SJSA1 (cell line): ENCODE results near the gene CD28. TPM values are rescaled to one million over a fixed set of nuclear protein-coding genes. Genes with fewer than 3 reads are reported as not detected.
A peak's percentile ranks its signal among the peaks of the same experiment; 100 is the strongest.
"Not testable (repeated sequence)": the region's sequence is repeated elsewhere in the genome, so short reads cannot be mapped to it uniquely, and the experiment has no call there.

ENCODE experiments used
- DNase-seq, 2 experiments: peaks; one replicate each; pipeline ENCODE4 v3.0.0-alpha.2; 2015 to 2020; ENCODE audit warnings: low spot score in 2 of 2, low read depth in 1 of 2
- H3K27ac ChIP-seq: fragments of 250-450 bp; sonication (Bioruptor Pico); 2 replicates; pipeline ENCODE4 v1.5.1; 2020; ENCODE audit warnings: mild to moderate bottlenecking, moderate library complexity
- H3K27me3 ChIP-seq: fragments of 250-450 bp; sonication (Bioruptor Pico); replicated peaks from 2 replicates; pipeline ENCODE4 v1.5.1; 2020; ENCODE audit warnings: mild to moderate bottlenecking, moderate library complexity
- H3K36me3 ChIP-seq: fragments of 250-450 bp; sonication (Bioruptor Pico); 2 replicates; pipeline ENCODE4 v1.5.1; 2020; ENCODE audit warnings: mild to moderate bottlenecking
- H3K4me1 ChIP-seq: fragments of 250-450 bp; sonication (Bioruptor Pico); replicated peaks from 2 replicates; pipeline ENCODE4 v1.6.1; 2021; ENCODE audit warnings: mild to moderate bottlenecking
- H3K4me3 ChIP-seq: fragments of 250-450 bp; sonication (Bioruptor Pico); 2 replicates; pipeline ENCODE4 v1.5.1; 2020; ENCODE audit warnings: mild to moderate bottlenecking
- H3K9me3 ChIP-seq: fragments of 250-450 bp; sonication (Bioruptor Pico); replicated peaks from 2 replicates; pipeline ENCODE4 v1.5.1; 2020; ENCODE audit warnings: mild to moderate bottlenecking
- total RNA-seq: library from RNA; depleted of rRNA; stranded (reverse); fragments of >200 nt; shearing (Covaris generic); gene quantifications from 2 replicates; pipeline ENCODE4 v1.2.3, GENCODE V29; 2014; rRNA removed

The CD28 gene
- total RNA-seq, 1 experiment from 2014 or later, result not detected

DNA sequence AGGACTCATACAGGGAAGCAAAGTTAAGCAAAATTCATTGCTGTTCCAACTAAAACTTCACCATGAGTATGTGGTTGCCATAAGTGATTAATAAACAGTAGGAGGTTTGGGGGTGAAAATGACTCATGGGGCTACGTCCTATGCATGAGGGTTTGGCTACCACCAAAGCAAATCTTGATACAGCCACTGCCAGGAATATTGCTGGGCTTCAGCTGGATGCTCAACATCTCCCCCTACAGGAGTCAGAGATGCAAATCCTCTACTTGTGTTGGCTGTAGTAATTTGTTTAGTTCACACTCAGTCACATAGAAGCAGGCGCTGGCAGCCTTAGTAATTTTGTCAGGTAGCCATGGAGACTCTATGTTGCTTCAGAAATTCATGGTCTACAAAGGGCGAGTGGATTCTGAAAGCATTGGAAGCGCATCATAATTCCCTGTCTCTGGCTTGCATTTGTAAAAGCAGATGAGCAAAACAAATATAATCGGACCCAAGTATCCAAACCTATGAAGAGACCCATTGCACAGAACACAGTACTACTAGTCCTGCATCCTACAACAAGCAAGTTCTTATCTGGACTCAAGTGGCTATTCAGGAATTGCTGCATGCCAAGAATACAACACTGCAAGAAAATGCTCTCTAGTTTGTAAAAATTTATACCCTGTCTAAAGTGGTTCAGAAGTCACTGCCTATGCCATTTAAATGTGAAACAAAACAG is 76.0 kb downstream of the CD28 start:
- Histone ChIP-seq H3K36me3 (no peaks in the 10 kb centered on the region), H3K27me3 (no peaks in the 10 kb centered on the region), H3K27ac (peak overlapping the region; percentile 52), H3K4me1 (peaks cover 22% of the 10 kb centered on the region), H3K4me3 (no peak overlapping the region), H3K9me3 (no peaks in the 10 kb centered on the region)
- peak in 1 of 2 experiments; percentile 34 for DNase-seq

DNA sequence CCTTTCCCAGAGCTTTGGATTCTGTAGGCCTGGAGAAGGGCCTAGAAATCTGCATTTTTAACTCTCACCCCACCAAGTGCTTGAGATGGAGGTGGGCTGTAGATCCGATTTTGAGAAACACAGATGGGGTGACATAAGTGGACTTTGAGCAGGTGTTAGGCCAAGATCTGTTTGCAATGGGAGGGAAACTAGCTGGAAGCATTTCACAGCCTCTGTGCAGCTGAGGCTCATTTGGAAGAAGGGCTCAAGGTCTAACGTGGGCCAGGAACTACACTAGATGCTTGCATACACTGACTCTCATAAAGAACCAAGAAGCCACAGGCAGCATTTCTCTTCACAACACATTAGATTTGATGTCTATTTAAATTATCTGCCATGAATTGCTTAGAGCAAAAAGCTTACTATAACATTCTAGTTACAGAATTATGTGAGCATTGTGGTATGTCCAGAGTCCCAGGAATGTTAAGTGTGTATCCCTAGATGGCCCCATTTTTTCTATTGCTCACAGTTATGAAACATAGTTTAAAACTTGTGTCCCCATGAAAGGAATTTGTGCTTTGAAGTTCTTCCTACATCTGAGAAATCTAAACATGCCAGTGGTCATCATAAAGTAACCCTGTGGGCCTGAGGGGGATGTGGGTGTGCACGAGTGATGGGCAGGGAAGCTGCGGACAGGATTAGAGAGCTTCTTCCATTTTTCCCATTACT is 77.2 kb downstream of the CD28 start:
- H3K9me3 ChIP-seq, result no peaks in the 10 kb centered on the region
- H3K27ac ChIP-seq, result peak overlapping the region; percentile 72
- no peak overlapping the region for H3K4me3 ChIP-seq
- peaks cover 22% of the 10 kb centered on the region for H3K4me1 ChIP-seq
- no peaks in the 10 kb centered on the region for H3K27me3 ChIP-seq
- no peaks in the 10 kb centered on the region for H3K36me3 ChIP-seq
- peak; percentile 67 to 82 for DNase-seq

DNA sequence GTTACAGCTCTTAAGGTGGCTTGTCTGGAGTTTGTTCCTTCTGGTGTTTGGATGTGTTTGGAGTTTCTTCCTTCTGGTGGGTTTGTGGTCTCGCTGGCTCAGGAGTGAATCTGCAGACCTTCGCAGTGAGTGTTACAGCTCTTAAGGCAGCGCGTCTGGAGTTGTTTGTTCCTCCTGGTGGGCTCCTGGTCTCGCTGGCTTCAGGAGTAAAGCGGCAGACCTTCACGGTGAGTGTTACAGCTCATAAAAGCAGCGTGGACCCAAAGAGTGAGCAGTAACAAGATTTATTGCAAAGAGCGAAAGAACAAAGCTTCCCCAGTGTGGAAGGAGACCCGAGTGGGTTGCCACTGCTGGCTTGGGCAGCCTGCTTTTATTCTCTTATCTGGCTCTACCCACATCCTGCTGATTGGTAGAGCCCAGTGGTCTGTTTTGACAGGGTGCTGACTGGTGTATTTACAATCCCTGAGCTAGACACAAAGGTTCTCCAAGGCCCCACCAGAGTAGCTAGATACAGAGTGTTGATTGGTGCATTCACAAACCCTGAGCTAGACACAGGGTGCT is 78.4 kb downstream of the CD28 start:
- not testable (repeated sequence) for H3K27ac ChIP-seq, H3K27me3 ChIP-seq, H3K36me3 ChIP-seq, DNase-seq, H3K4me3 ChIP-seq, H3K9me3 ChIP-seq
- peaks cover 22% of the 10 kb centered on the region for H3K4me1 ChIP-seq

DNA sequence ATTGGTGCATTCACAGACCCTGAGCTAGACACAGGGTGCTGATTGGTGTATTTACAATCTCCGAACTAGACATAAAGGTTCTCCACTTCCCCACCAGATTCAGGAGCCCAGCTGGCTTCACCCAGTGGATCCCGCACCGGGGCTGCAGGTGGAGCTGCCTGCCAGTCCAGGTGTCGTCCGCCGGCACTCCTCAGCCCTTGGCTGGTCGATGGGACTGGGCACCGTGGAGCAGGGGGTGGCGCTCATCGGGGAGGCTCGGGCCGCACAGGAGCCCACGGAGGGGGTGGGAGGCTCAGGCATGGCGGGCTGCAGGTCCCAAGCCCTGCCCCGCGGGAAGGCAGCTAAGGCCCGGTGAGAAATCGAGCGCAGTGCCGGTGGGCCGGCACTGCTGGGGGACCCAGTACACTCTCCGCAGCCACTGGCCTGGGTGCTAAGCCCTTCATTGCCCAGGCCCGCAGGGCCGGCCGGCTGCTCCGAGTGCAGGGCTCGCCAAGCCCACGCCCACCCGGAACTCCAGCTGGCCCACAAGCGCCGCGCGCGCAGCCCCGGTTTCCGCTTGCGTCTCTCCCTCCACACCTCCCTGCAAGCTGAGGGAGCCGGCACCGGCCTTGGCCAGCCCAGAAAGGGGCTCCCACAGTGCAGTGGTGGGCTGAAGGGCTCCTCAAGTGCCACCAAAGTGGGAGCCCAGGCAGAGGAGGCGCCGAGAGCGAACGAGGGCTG is 79.1 kb downstream of the CD28 start:
- H3K4me1 ChIP-seq, result peaks cover 22% of the 10 kb centered on the region
- not testable (repeated sequence) for H3K36me3 ChIP-seq, H3K9me3 ChIP-seq, H3K27ac ChIP-seq, DNase-seq, H3K4me3 ChIP-seq, H3K27me3 ChIP-seq

DNA sequence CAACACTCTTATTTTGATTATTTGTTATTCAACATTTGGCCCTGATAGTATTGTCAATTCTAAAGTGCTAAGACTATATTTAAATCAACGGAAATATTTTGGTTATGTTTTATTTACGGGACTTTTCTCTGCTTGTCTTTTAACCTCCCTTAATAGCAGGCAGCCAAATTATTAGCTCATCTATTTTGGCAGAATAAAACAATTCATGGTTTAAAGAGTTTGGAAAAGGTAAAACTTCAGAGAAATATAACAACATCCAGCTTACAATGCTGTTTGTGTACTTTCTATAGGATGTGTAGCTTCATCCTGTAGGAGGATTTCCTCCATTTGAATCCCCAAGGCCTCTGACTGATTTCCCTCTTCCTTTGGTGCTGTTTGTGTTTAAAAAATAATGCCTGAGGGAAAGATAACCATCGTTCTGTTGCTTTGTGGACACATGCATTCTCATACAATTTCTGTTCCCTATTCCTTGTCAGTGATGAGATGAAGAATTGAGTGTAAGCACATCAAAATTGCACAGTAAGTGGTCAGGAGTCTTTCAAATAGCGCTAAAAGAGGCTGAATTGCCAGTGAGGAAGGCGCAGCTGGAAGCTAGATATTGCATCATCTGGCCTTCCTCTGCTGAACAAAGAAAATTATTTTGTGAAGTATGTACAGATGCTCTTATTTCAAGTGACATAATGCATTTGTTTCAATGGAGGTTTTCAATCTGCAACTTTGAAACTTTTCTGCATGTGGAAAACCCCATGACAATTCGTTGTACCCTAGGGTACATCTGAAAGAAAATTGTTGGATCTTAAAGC is 80.3 kb downstream of the CD28 start:
- no peak overlapping the region for H3K27ac ChIP-seq
- DNase-seq, result no peak
- no peak overlapping the region for H3K4me3 ChIP-seq
- H3K27me3 ChIP-seq, result no peaks in the 10 kb centered on the region
- peaks cover 22% of the 10 kb centered on the region for H3K4me1 ChIP-seq
- H3K9me3 ChIP-seq, result no peaks in the 10 kb centered on the region
- H3K36me3 ChIP-seq, result no peaks in the 10 kb centered on the region

DNA sequence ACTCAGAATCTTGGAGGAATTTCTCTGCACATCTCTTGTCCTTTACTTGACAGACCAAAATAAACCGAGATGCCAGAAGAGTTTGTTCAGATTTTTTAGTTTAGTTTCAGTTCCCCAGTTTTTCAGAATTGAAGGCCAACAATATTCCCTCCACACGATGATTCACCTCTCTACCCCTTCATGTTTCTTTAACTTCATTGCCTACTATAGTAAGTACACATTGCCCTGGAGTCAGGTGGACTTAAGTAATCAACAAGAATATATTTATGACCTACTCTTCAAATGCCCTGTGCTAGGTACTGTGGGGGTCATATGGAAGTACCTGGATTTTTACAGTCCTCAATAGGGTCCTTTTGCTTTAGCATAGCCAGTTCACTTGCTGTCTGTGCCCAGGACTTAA is 81.5 kb downstream of the CD28 start:
- H3K27ac ChIP-seq, result no peak overlapping the region
- H3K27me3 ChIP-seq, result no peaks in the 10 kb centered on the region
- no peak for DNase-seq
- no peaks in the 10 kb centered on the region for H3K36me3 ChIP-seq
- H3K9me3 ChIP-seq, result no peaks in the 10 kb centered on the region
- no peak overlapping the region for H3K4me3 ChIP-seq
- peaks cover 13% of the 10 kb centered on the region for H3K4me1 ChIP-seq

Other genes starting within 250 kb of the CD28 start
- 15.4 and 45.7 TPM in 2 replicates for gene RAPH1, start 171.3 kb upstream of the CD28 start, total RNA-seq
- not detected in 2 replicates for gene CTLA4, start 161.1 kb downstream of the CD28 start, total RNA-seq
- gene ICOS, start 230.1 kb downstream of the CD28 start, total RNA-seq, result not detected in 2 replicates